ENCODE results near the gene ISX. TPM values are rescaled to one million over a fixed set of nuclear protein-coding genes. Genes with fewer than 3 reads are reported as not detected.

ISX gene
- total RNA-seq, 1 experiment from 2014 or later: not detected

- H3K27me3 Mint-ChIP-seq (ENCODE audit: low read depth): peaks cover 19% of the 10 kb centered on the region
- POLR2A ChIA-PET: no interaction called here
- no peak overlapping the region for H3K27ac Mint-ChIP-seq
- peaks cover 14% of the 10 kb centered on the region for H3K9me3 Mint-ChIP-seq
- ATAC-seq (no peak), DNase-seq (ENCODE audit: low spot score) (no peak)
- H3K36me3 Mint-ChIP-seq: no peaks in the 10 kb centered on the region
- no peak for TF ChIP-seq TEAD1 (CRISPR knock-in tag; IDR thresholded peaks at IDR 0.05)
- TF ChIP-seq ZNF138 (CRISPR knock-in tag; conservative IDR thresholded peaks at IDR 0.05): no peak
- TF ChIP-seq SOX15 (CRISPR knock-in tag; IDR thresholded peaks at IDR 0.05): no peak
- TF ChIP-seq ZNF425 (CRISPR knock-in tag; conservative IDR thresholded peaks at IDR 0.05): no peak
- no peak for TF ChIP-seq ZNF512 (CRISPR knock-in tag; IDR thresholded peaks at IDR 0.05; ENCODE audit: borderline replicate concordance)
- no peak for TF ChIP-seq JAZF1 (CRISPR knock-in tag; IDR thresholded peaks at IDR 0.05)
- no peak for TF ChIP-seq GABPB1 (CRISPR knock-in tag; IDR thresholded peaks at IDR 0.05)
- no peak for TF ChIP-seq STAT6 (CRISPR knock-in tag; conservative IDR thresholded peaks at IDR 0.05; ENCODE audit: low read depth)
- TF ChIP-seq TCF7 (CRISPR knock-in tag; IDR thresholded peaks at IDR 0.05; ENCODE audit: low read depth): no peak
- no peak for TF ChIP-seq FOXK1 (CRISPR knock-in tag; IDR thresholded peaks at IDR 0.05)
- TF ChIP-seq ZSCAN18 (CRISPR knock-in tag; IDR thresholded peaks at IDR 0.05): no peak
- no peak for TF ChIP-seq NR1H2 (CRISPR knock-in tag; IDR thresholded peaks at IDR 0.05)
- no peak for TF ChIP-seq SP1 (CRISPR knock-in tag; conservative IDR thresholded peaks at IDR 0.05)
- TF ChIP-seq USF2 (CRISPR knock-in tag; IDR thresholded peaks at IDR 0.05): no peak
- TF ChIP-seq MLX (CRISPR knock-in tag; IDR thresholded peaks at IDR 0.05): no peak
- TF ChIP-seq ZNF416 (CRISPR knock-in tag; IDR thresholded peaks at IDR 0.05): no peak
- TF ChIP-seq MXD4 (CRISPR knock-in tag; IDR thresholded peaks at IDR 0.05; ENCODE audit: borderline replicate concordance): no peak
- TF ChIP-seq, protein P1, sequence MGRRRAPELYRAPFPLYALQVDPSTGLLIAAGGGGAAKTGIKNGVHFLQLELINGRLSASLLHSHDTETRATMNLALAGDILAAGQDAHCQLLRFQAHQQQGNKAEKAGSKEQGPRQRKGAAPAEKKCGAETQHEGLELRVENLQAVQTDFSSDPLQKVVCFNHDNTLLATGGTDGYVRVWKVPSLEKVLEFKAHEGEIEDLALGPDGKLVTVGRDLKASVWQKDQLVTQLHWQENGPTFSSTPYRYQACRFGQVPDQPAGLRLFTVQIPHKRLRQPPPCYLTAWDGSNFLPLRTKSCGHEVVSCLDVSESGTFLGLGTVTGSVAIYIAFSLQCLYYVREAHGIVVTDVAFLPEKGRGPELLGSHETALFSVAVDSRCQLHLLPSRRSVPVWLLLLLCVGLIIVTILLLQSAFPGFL (CRISPR knock-in tag; IDR thresholded peaks at IDR 0.05; ENCODE audit: borderline replicate concordance): no peak
- no peak for TF ChIP-seq FOXJ3 (CRISPR knock-in tag; IDR thresholded peaks at IDR 0.05; ENCODE audit: borderline replicate concordance)
- peaks cover 7% of the 10 kb centered on the region; the same call in 1 of the 2 replicates for H3K4me1 Mint-ChIP-seq
- H3K4me3 Mint-ChIP-seq: no peak overlapping the region
- CTCF ChIA-PET: interaction anchor here (1.3 kb wide), 1 partner anchor 689 kb away, joined by 4 read pairs; no protein-coding TSS in a partner anchor
These were observed 38.5 kb downstream of the ISX start for GRCh38 chr22:35104491-35104890.

All from WTC11 (cell line).